OCI-LY3 (cell line): Measurements from ENCODE around the gene CTBP2.

Source experiments
- H2AFZ ChIP-seq: fragments of 200-600, 300-600 bp; shearing (Covaris generic); 2 replicates; pipeline ENCODE4 v1.6.0; 2014; ENCODE audit warnings: antibody characterized with exemption, low read depth, low read length
- H3K27ac ChIP-seq: fragments of 200-600, 300-600 bp; sonication (generic); 2 replicates; pipeline ENCODE4 v1.5.1; 2014; ENCODE audit warnings: mild to moderate bottlenecking, low read length, moderate library complexity, mixed read lengths
- H3K27me3 ChIP-seq: fragments of 200-600, 300-600 bp; sonication (generic); 2 replicates; pipeline ENCODE4 v1.6.1; 2014; ENCODE audit warnings: low read depth, low read length, mixed read lengths
- H3K36me3 ChIP-seq: fragments of 200-600, 300-600 bp; sonication (generic); replicated peaks from 2 replicates; pipeline ENCODE3; 2014; ENCODE audit warnings: low read depth, low read length, mixed read lengths
- H3K4me1 ChIP-seq: fragments of 300-600, 200-600 bp; sonication (generic); 2 replicates; pipeline ENCODE4 v1.6.1; 2014; ENCODE audit warnings: low read length, mixed read lengths
- H3K4me2 ChIP-seq: fragments of 200-600, 300-600 bp; sonication (generic); 2 replicates; pipeline ENCODE4 v1.6.1; 2014; ENCODE audit warnings: low read length, mixed read lengths
- H3K4me3 ChIP-seq: fragments of 300-600, 200-600 bp; sonication (generic); 2 replicates; pipeline ENCODE4 v1.5.1; 2014; ENCODE audit warnings: antibody characterized with exemption, mild to moderate bottlenecking, low read length, moderate library complexity
- H3K79me2 ChIP-seq: fragments of 300-600, 200-600 bp; shearing (Covaris generic); 2 replicates; pipeline ENCODE4 v1.6.1; 2014; ENCODE audit warnings: mild to moderate bottlenecking, low read length, mixed read lengths
- H3K9ac ChIP-seq: fragments of 300-600, 200-600 bp; shearing (Covaris generic); 2 replicates; pipeline ENCODE4 v1.6.0; 2014; ENCODE audit warnings: mild to moderate bottlenecking, low read length, moderate library complexity
- H3K9me3 ChIP-seq: fragments of 200-600, 300-600 bp; shearing (Covaris generic); 2 replicates; pipeline ENCODE4 v1.6.1; 2014; ENCODE audit warnings: low read length, mixed read lengths; ENCODE audit not compliant: insufficient read depth
- H4K20me1 ChIP-seq: fragments of 200-600, 300-600 bp; sonication (generic); 2 replicates; pipeline ENCODE4 v1.6.1; 2016; ENCODE audit warnings: low read length, mixed read lengths; ENCODE audit not compliant: insufficient read depth
- CTCF ChIP-seq: fragments of 200-600, 300-600 bp; sonication (generic); IDR thresholded peaks from 2 replicates; pipeline ENCODE4 v1.5.1; 2014; ENCODE audit warnings: antibody characterized with exemption, low read length, low read depth
- EZH2phosphoT487 ChIP-seq: fragments of 200-600 bp; shearing (Covaris generic); IDR thresholded peaks from 2 replicates; pipeline ENCODE4 v1.6.1; 2018; ENCODE audit warnings: antibody characterized with exemption, mixed run types, low read depth

The CTBP2 gene

GRCh38 chr10:124952123-124952522 is 208.2 kb downstream of the CTBP2 start:
- Histone ChIP-seq H2AFZ (no peak overlapping the region), H3K36me3 (no peaks in the 10 kb centered on the region), H3K9ac (no peak overlapping the region), H3K4me1 (no peaks in the 10 kb centered on the region), H3K27me3 (no peaks in the 10 kb centered on the region), H3K9me3 (no peaks in the 10 kb centered on the region), H3K79me2 (peaks cover 59% of the 10 kb centered on the region), H3K4me3 (no peak overlapping the region), H3K27ac (no peak overlapping the region), H3K4me2 (no peak overlapping the region), H4K20me1 (peaks cover 26% of the 10 kb centered on the region)
- TF ChIP-seq EZH2phosphoT487, result no peak
- no peak for TF ChIP-seq CTCF

GRCh38 chr10:124949543-124949942 is 210.8 kb downstream of the CTBP2 start:
- Histone ChIP-seq H2AFZ (no peak overlapping the region), H3K4me3 (no peak overlapping the region), H3K4me1 (no peaks in the 10 kb centered on the region), H3K9ac (no peak overlapping the region), H3K36me3 (no peaks in the 10 kb centered on the region), H3K27ac (no peak overlapping the region), H3K4me2 (no peak overlapping the region), H3K79me2 (peaks cover 66% of the 10 kb centered on the region), H3K27me3 (no peaks in the 10 kb centered on the region), H4K20me1 (peaks cover 39% of the 10 kb centered on the region), H3K9me3 (no peaks in the 10 kb centered on the region)
- no peak for TF ChIP-seq EZH2phosphoT487
- TF ChIP-seq CTCF, result no peak

GRCh38 chr10:124946945-124947344 is 213.4 kb downstream of the CTBP2 start:
- TF ChIP-seq EZH2phosphoT487, result no peak
- no peak for TF ChIP-seq CTCF
- H3K79me2 ChIP-seq, result peaks cover 77% of the 10 kb centered on the region
- no peaks in the 10 kb centered on the region for H3K4me1 ChIP-seq
- H3K27ac ChIP-seq, result no peak overlapping the region
- no peaks in the 10 kb centered on the region for H3K36me3 ChIP-seq
- no peak overlapping the region for H3K4me3 ChIP-seq
- no peak overlapping the region for H2AFZ ChIP-seq
- H4K20me1 ChIP-seq, result peaks cover 51% of the 10 kb centered on the region
- H3K9ac ChIP-seq, result no peak overlapping the region
- H3K9me3 ChIP-seq, result no peaks in the 10 kb centered on the region
- H3K4me2 ChIP-seq, result no peak overlapping the region
- no peaks in the 10 kb centered on the region for H3K27me3 ChIP-seq

GRCh38 chr10:124944982-124945381 is 215.4 kb downstream of the CTBP2 start:
- Histone ChIP-seq H3K4me1 (no peaks in the 10 kb centered on the region), H3K9me3 (no peaks in the 10 kb centered on the region), H3K9ac (no peak overlapping the region), H3K27me3 (no peaks in the 10 kb centered on the region), H3K79me2 (peaks cover 81% of the 10 kb centered on the region), H4K20me1 (peaks cover 51% of the 10 kb centered on the region), H2AFZ (no peak overlapping the region), H3K27ac (no peak overlapping the region), H3K36me3 (no peaks in the 10 kb centered on the region), H3K4me3 (no peak overlapping the region), H3K4me2 (no peak overlapping the region)
- TF ChIP-seq CTCF (no peak), EZH2phosphoT487 (no peak)
